Mesenchymal stem cell (in vitro differentiated cells and primary cell): ENCODE measurements around the gene KDELR3.

Experiments used
- DNase-seq: peaks from one replicate; pipeline ENCODE4 v3.0.0-alpha.2; 2013
- H2AFZ ChIP-seq: one replicate; pipeline ENCODE4 v1.6.1; 2013; ENCODE audit warnings: low read depth, mild to moderate bottlenecking, control low read depth, inconsistent platforms, low read length, moderate library complexity
- H2AK5ac ChIP-seq: 2 replicates; pipeline ENCODE4 v1.6.1; 2013; ENCODE audit warnings: low read length, moderate library complexity, mild to moderate bottlenecking, inconsistent platforms; ENCODE audit not compliant: severe bottlenecking
- H2BK120ac ChIP-seq: one replicate; pipeline ENCODE4 v1.6.1; 2013; ENCODE audit warnings: low read depth, mild to moderate bottlenecking, inconsistent platforms, low read length, moderate library complexity
- H2BK12ac ChIP-seq, 2 experiments: one replicate each; pipeline ENCODE4 v1.6.1; 2013; ENCODE audit warnings: inconsistent platforms in 2 of 2, low read length in 2 of 2, mild to moderate bottlenecking in 2 of 2, moderate library complexity in 2 of 2, control low read depth in 1 of 2
- H2BK15ac ChIP-seq: one replicate; pipeline ENCODE4 v1.6.1; 2013; ENCODE audit warnings: mild to moderate bottlenecking, low read depth, inconsistent platforms; ENCODE audit not compliant: poor library complexity, severe bottlenecking
- H2BK5ac ChIP-seq: 2 replicates; pipeline ENCODE4 v1.6.1; 2013; ENCODE audit warnings: low read depth, mild to moderate bottlenecking, low read length, control low read depth, inconsistent platforms; ENCODE audit not compliant: poor library complexity, severe bottlenecking
- H3K14ac ChIP-seq, 2 experiments: one replicate each; pipeline ENCODE4 v1.6.1; 2013; ENCODE audit warnings: inconsistent platforms in 2 of 2, low read length in 2 of 2, control low read depth in 1 of 2, mild to moderate bottlenecking in 1 of 2, moderate library complexity in 1 of 2
- H3K18ac ChIP-seq, 2 experiments: one replicate each; pipeline ENCODE4 v1.6.1; 2013; ENCODE audit warnings: inconsistent platforms in 2 of 2, low read length in 2 of 2, control low read depth in 1 of 2, low read depth in 1 of 2, mild to moderate bottlenecking in 1 of 2
- H3K23ac ChIP-seq, 2 experiments: one replicate each; pipeline ENCODE4 v1.6.1; 2013; ENCODE audit warnings: inconsistent platforms in 2 of 2, low read length in 2 of 2, mild to moderate bottlenecking in 2 of 2, moderate library complexity in 2 of 2, control low read depth in 1 of 2
- H3K27ac ChIP-seq: 2 replicates; pipeline ENCODE4 v1.5.1; 2013; ENCODE audit warnings: mild to moderate bottlenecking, moderate library complexity, low read length, control low read depth, inconsistent platforms; ENCODE audit not compliant: poor library complexity, severe bottlenecking
- H3K27me3 ChIP-seq, 2 experiments: 2 replicates each; pipeline versions ENCODE4 v1.6.1 to v1.7.0; 2013; ENCODE audit warnings: low read length in 2 of 2, mild to moderate bottlenecking in 2 of 2, moderate library complexity in 2 of 2, control low read depth in 1 of 2, inconsistent platforms in 1 of 2; ENCODE audit not compliant: control insufficient read depth in 1 of 2, insufficient read depth in 1 of 2
- H3K36me3 ChIP-seq, 2 experiments: 2 replicates each; pipeline versions ENCODE4 v1.6.1 to v1.7.0; 2013; ENCODE audit warnings: low read length in 2 of 2, control low read depth in 1 of 2, inconsistent platforms in 1 of 2, low read depth in 1 of 2, mild to moderate bottlenecking in 1 of 2; ENCODE audit not compliant: insufficient read depth in 2 of 2, control insufficient read depth in 1 of 2
- H3K4ac ChIP-seq, 2 experiments: one replicate each; pipeline ENCODE4 v1.6.1; 2013; ENCODE audit warnings: inconsistent platforms in 2 of 2, low read length in 2 of 2, mild to moderate bottlenecking in 2 of 2, moderate library complexity in 2 of 2, control low read depth in 1 of 2, low read depth in 1 of 2
- H3K4me1 ChIP-seq: 2 replicates; pipeline ENCODE4 v1.6.1; 2013; ENCODE audit warnings: low read depth, low read length, control low read depth; ENCODE audit not compliant: control insufficient read depth, insufficient read depth
- H3K4me2 ChIP-seq: 2 replicates; pipeline ENCODE4 v1.6.1; 2013; ENCODE audit warnings: low read length, mild to moderate bottlenecking, inconsistent platforms; ENCODE audit not compliant: poor library complexity, severe bottlenecking
- H3K4me3 ChIP-seq, 2 experiments: 2 replicates each; pipeline versions ENCODE4 v1.5.1 to v1.7.0; 2013; ENCODE audit warnings: low read length in 2 of 2, mild to moderate bottlenecking in 2 of 2, control low read depth in 1 of 2, low read depth in 1 of 2; ENCODE audit not compliant: insufficient read depth in 1 of 2
- H3K79me1 ChIP-seq: replicated peaks from 2 replicates; pipeline ENCODE4 v1.6.1; 2013; ENCODE audit warnings: mild to moderate bottlenecking, control low read depth, low read length, inconsistent platforms; ENCODE audit not compliant: poor library complexity, severe bottlenecking
- H3K9ac ChIP-seq: 2 replicates; pipeline ENCODE4 v1.7.0; 2013; ENCODE audit warnings: mild to moderate bottlenecking, low read length, moderate library complexity
- H3K9me3 ChIP-seq: 2 replicates; pipeline ENCODE4 v1.7.0; 2013; ENCODE audit warnings: mild to moderate bottlenecking, low read length; ENCODE audit not compliant: control insufficient read depth
- H4K8ac ChIP-seq: one replicate; pipeline ENCODE4 v1.6.1; 2013; ENCODE audit warnings: inconsistent platforms, mild to moderate bottlenecking, low read length, moderate library complexity
- H4K91ac ChIP-seq: one replicate; pipeline ENCODE4 v1.6.1; 2013; ENCODE audit warnings: mild to moderate bottlenecking, low read length, inconsistent platforms
- WGBS: methylation state at CpG from one replicate; pipeline ENCODE4 v1.1.7; 2013; ENCODE audit warnings: mixed read lengths; 5-methylcytosine and 5-hydroxymethylcytosine counted together

The KDELR3 gene

DNA sequence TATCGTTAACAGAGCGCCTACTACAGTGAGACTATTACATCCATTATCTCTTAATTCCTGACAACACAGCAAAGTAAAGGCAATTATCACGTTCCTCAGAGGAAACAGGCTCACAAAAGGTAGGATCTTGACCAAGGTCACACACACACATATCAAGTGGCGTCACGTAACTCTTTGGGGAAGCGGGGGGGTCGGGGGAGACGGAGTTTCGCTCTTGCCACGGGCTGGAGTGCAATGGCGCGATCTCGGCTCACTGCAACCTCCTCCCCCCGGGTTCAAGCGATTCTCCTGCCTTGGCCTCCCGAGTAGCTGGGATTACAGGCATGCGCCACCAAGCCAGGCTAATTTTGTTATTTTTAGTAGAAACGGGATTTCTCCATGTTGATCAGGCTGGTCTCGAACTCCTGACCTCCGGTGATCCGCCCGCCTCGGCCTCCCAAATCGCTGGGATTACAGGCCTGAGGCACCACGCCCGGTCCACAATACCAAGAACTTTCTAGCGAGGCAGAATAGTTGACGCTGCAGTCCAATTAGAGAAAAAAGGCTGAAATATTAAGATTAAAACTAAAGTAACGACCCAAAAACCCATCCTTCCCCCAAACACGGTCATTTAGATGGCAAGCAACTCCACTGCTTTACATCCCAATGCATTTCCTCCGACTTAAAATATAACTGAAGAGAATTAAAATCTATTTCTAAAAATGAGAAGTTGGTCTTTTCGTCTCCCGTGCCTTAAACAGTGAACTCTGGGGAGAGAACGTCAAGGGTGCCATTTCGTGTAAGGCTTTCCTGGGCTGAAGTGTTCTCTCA is 37.0 kb downstream of the KDELR3 start:
- peaks cover 4% of the 10 kb centered on the region for H3K79me1 ChIP-seq
- no peaks in the 10 kb centered on the region for H3K9me3 ChIP-seq
- peak overlapping the region; percentile 29 for H2BK120ac ChIP-seq
- peak overlapping the region; percentile 99 for H2BK5ac ChIP-seq
- peak; percentile 71 for DNase-seq
- peak overlapping the region in 1 of 2 experiments; percentile 29 for H3K23ac ChIP-seq
- H3K36me3 ChIP-seq, result peaks cover 11 to 38% of the 10 kb centered on the region in 2 experiments
- H3K27ac ChIP-seq, result peak overlapping the region; percentile 74
- WGBS, result under 1% methylated on average over 31 of the region's 35 CpGs
- peaks cover 4% of the 10 kb centered on the region for H3K4me1 ChIP-seq
- H4K8ac ChIP-seq, result no peak overlapping the region
- H3K27me3 ChIP-seq, result no peaks in the 10 kb centered on the region
- H3K18ac ChIP-seq, result peak overlapping the region; percentile 99 to 100
- peak overlapping the region; percentile 93 to 97 for H3K14ac ChIP-seq
- peak overlapping the region; percentile 84 to 92 for H3K4me3 ChIP-seq
- H2BK12ac ChIP-seq, result no peak overlapping the region
- peak overlapping the region; percentile 78 to 99 for H3K4ac ChIP-seq
- H3K9ac ChIP-seq, result peak overlapping the region; percentile 99
- no peak overlapping the region for H4K91ac ChIP-seq
- H2BK15ac ChIP-seq, result no peak overlapping the region
- H2AK5ac ChIP-seq, result peak overlapping the region; percentile 65
- H3K4me2 ChIP-seq, result peak overlapping the region; percentile 45
- no peak overlapping the region for H2AFZ ChIP-seq

GRCh38 chr22:38505541-38506117 is 37.7 kb downstream of the KDELR3 start:
- Histone ChIP-seq H3K36me3 (peaks cover 7 to 33% of the 10 kb centered on the region in 2 experiments), H3K14ac (peak overlapping the region; percentile 50 to 97), H3K9ac (peak overlapping the region; percentile 99), H3K27ac (peak overlapping the region; percentile 98), H3K4me2 (peak overlapping the region; percentile 45), H4K8ac (peak overlapping the region; percentile 100), H3K23ac (peak overlapping the region in 1 of 2 experiments; percentile 97), H3K18ac (peak overlapping the region; percentile 99 to 100), H2BK120ac (peak overlapping the region; percentile 99), H3K27me3 (no peaks in the 10 kb centered on the region), H2AFZ (no peak overlapping the region), H2BK12ac (no peak overlapping the region), H3K9me3 (no peaks in the 10 kb centered on the region), H3K4me3 (peak overlapping the region; percentile 84 to 92), H3K4ac (peak overlapping the region; percentile 99 to 100), H3K4me1 (peaks cover 3% of the 10 kb centered on the region), H4K91ac (peak overlapping the region; percentile 100), H2BK5ac (peak overlapping the region; percentile 99), H2AK5ac (peak overlapping the region; percentile 94), H3K79me1 (peaks cover 4% of the 10 kb centered on the region), H2BK15ac (peak overlapping the region; percentile 92)
- peak; percentile 72 for DNase-seq
- under 1% methylated on average over 67 of the region's 69 CpGs for whole genome bisulfite sequencing

GRCh38 chr22:38506118-38506962 is 38.4 kb downstream of the KDELR3 start, which contains the start of gene DDX17:
TSS of gene DDX17 (minus strand) at chr22:38506311.
- H2BK12ac ChIP-seq, result peak within 1 kb of the TSS in 1 of 2 experiments; percentile 19
- peak within 1 kb of the TSS; percentile 100 for H2BK15ac ChIP-seq
- H3K4me2 ChIP-seq, result peak within 1 kb of the TSS; percentile 62
- peak within 1 kb of the TSS; percentile 83 for H2AFZ ChIP-seq
- H3K9me3 ChIP-seq, result no peaks in the 10 kb centered on the region
- peak within 1 kb of the TSS; percentile 99 to 100 for H3K4ac ChIP-seq
- H3K14ac ChIP-seq, result peak within 1 kb of the TSS; percentile 55 to 97
- DNase-seq, result peak; percentile 97
- peak within 1 kb of the TSS; percentile 84 to 92 for H3K4me3 ChIP-seq
- peak within 1 kb of the TSS; percentile 99 for H2BK5ac ChIP-seq
- 4% methylated on average over 83 of the region's 83 CpGs for WGBS
- H4K91ac ChIP-seq, result peak within 1 kb of the TSS; percentile 100
- H3K9ac ChIP-seq, result peak within 1 kb of the TSS; percentile 99
- H3K36me3 ChIP-seq, result peaks cover 7 to 27% of the 10 kb centered on the region in 2 experiments
- peak within 1 kb of the TSS; percentile 29 to 97 for H3K23ac ChIP-seq
- H3K4me1 ChIP-seq, result peaks cover 3% of the 10 kb centered on the region
- peak within 1 kb of the TSS; percentile 100 for H4K8ac ChIP-seq
- peak within 1 kb of the TSS; percentile 99 to 100 for H3K18ac ChIP-seq
- peak within 1 kb of the TSS; percentile 94 for H2AK5ac ChIP-seq
- peak within 1 kb of the TSS; percentile 98 for H3K27ac ChIP-seq
- H3K79me1 ChIP-seq, result peaks cover 4% of the 10 kb centered on the region
- H3K27me3 ChIP-seq, result no peaks in the 10 kb centered on the region
- H2BK120ac ChIP-seq, result peak within 1 kb of the TSS; percentile 99
